ENCODE measurements around the gene MARCHF9. TPM values are rescaled to one million over a fixed set of nuclear protein-coding genes. Genes with fewer than 3 reads are reported as not detected.

MARCHF9 gene
- total RNA-seq, 1 donor from 2014 or later = 3.0 TPM

DNA sequence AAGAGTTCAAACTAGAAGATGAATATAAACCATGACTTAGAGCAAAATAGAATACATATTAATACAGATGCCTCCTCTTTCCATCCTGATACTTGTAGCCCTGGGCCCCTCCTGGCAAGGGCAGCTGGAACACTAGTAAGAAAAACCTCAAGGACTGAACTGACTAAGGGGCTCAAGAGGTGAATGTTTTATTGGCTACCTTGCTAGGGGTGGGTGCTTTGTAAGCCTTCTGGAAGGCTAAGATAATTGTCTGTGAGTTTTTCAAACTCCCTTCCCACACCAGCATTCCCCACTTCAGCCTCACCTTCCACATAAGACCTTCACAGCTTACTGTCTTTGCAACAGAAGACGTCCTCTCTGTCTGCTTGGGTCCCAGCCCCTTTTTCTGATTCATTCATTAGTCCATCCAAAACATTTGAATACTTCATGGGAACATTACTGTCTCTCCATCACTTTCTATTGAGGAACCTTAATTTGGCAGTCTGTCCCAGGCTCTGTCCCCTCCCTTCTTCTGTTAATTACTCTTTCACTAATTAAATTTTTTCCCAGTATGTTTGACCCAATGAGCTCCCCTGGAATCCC is 1.1 kb upstream of the MARCHF9 start:
- DNase-seq (ENCODE audit: low read depth in 2 of 2) = no peak

DNA sequence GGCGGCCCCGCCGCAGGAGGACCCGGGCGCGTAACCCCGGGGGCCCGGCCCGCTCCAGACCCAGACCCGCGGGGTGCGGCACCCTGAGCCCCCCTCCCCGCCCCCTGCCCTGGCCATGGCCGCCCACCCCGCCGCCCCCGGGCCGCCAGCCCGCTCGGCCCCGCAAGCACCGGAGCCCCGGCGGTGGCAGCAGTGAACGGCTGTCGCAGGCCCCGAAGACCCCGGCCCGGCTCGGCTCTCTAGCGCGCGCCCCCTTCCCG is 221 bp downstream of the MARCHF9 start:
- no peak for DNase-seq (ENCODE audit: low read depth in 2 of 2)

DNA sequence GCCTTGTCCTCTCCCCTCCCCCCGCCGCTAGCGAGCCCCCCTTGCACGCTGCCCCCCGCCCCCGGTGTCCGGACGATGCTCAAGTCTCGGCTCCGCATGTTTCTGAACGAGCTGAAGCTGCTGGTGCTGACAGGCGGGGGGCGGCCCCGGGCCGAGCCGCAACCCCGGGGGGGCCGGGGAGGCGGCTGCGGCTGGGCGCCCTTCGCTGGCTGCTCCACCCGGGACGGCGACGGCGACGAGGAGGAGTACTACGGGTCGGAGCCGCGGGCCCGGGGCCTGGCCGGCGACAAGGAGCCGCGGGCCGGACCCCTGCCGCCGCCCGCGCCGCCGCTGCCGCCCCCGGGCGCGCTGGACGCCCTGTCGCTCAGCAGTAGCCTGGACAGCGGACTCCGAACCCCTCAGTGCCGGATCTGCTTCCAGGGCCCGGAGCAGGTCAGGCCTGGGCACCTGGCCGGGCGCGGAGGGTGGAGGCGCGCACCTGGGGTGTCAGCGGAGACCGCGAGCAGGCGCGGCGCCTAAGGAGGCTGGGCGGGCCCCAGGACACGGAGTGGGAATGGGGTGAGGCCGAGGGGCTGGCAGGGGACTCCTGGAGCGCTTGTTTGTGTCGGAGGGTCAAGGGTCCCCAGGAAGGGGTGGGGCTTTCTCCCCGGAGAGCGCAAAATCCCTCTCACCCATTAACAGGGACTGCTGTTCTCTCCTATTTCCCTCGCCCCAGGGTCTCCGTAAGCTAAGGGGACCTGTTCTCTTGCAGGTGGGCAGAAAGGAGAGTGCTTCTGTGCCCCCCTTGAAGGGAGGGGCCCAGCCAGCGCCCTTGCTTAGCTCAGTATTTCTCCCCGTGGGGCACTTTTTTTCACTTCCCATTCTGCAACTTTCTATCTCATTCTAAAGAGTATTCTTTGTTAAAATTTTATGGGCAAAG is 810 bp downstream of the MARCHF9 start:
- DNase-seq (ENCODE audit: low read depth in 2 of 2) = no peak

DNA sequence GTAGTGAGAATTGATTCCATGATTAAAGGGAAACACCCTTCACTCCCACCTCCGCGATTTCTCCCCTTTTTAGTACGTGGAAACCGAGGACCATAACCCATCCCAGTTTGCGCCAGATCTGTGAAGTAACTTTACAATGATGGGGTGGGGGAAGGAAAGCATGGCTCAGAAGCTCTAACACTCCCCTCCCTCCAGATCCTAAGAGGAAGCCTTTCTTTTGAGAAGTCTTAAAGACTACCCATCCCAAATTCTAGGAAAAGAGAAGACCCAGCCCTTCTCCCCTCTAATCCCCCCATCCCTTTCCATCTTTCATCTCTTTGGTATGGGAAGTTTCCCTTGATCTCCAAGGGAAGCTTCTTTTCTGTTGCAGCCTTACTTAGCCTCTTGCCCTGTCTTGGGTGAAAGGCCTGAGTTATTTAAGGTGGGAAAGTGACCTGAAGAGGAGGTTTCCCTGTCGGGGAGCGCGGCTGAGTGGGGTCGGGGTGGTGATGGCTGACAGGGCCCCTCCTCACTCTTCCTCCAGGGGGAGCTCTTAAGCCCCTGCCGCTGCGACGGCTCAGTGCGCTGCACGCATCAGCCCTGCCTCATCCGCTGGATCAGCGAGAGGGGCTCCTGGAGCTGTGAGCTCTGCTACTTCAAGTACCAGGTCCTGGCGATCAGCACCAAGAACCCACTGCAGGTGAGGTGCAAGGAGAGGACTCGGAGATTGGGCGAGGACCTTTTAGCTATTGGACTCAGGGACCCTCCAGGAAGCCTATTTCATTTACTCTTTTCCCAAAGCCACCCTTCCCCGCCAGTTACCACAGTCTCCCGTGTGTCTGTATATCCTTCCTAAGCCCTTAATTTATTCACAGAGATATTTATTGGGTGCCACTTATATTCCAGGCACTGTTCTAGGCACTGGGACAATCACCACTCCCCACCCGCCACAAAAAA is 1.8 kb downstream of the MARCHF9 start:
- peak in 1 of 2 donors; percentile 45 for DNase-seq (ENCODE audit: low read depth in 2 of 2)

DNA sequence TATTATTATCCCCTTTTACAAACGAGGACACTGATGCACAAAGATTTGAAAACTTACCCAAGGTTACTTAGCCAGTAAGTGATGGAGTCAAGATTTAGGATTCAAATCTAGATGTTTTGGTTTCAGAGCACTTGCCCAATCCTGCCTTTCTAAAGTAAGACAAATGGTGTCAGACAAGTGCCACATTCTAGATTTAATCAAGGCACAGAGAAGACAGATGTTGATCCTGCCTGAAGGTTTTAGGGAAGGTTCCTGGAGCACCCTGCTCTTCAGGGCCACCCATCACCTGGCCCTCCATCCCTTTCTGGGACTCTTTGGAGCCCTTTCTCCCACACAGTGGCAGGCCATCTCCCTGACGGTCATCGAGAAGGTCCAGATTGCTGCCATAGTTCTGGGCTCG is 2.9 kb downstream of the MARCHF9 start:
- DNase-seq (ENCODE audit: low read depth in 2 of 2) = no peak

DNA sequence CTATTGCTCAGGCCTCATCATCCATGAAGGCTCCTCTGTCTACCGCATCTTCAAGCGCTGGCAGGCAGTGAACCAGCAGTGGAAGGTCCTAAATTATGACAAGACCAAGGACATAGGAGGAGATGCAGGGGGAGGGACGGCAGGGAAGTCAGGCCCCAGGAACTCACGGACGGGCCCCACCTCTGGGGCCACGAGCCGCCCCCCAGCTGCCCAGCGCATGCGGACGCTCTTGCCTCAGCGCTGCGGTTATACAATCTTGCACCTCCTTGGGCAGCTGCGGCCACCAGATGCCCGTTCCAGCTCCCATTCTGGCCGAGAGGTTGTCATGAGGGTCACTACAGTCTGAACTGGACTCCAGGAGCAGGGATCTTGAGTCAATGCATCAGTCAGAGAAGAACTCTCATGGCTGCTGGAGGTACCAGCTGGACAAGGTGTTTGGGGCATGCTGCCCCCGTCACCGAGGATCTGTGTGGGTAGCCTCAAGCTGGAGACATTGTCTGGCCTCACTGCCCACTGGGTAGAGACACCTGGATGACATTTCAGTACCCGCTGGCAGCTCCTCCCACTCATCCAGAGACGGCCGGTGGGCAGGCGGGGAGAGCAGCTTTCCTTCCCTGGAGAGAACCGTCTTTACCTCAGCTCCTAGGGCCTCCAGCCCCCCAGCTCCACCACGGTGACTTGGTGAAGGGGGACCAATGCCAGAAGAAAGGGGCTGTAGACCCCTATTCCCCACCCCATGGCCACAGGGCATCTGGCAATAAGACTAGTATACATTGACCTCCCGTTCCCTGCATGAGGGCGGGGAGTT is 3.9 kb downstream of the MARCHF9 start:
- no peak for DNase-seq (ENCODE audit: low read depth in 2 of 2)

DNA sequence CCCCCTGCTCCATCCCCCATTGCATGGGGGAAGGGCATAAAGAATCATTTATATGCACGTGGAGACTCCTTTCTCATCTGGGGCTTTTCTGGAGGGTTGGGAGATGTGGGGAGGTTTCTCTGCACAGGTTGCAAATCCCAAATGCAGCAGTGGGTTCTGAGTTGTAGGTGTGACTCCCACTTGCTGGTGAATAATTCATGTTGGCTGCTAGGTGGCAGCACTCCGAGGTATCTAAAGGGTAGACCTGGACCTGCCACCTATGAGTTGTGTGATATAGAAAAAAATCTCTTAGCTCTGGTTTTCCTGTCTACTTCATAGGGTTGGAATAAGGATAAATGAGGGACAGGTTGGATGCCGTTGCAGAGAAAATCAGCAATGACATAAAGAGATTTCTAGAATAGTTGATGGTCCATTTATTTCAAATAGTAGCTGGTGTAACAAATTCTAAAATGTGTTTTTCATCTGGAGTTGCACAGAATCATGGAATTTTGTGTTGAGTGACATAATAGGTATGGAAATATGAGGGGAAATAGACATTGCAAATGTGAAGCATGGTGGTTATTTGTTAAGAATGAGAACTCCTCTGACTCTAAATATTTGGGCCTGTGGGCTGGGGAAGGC is 4.6 kb downstream of the MARCHF9 start:
- DNase-seq (ENCODE audit: low read depth in 2 of 2) = peak in 1 of 2 donors; percentile 45

DNA sequence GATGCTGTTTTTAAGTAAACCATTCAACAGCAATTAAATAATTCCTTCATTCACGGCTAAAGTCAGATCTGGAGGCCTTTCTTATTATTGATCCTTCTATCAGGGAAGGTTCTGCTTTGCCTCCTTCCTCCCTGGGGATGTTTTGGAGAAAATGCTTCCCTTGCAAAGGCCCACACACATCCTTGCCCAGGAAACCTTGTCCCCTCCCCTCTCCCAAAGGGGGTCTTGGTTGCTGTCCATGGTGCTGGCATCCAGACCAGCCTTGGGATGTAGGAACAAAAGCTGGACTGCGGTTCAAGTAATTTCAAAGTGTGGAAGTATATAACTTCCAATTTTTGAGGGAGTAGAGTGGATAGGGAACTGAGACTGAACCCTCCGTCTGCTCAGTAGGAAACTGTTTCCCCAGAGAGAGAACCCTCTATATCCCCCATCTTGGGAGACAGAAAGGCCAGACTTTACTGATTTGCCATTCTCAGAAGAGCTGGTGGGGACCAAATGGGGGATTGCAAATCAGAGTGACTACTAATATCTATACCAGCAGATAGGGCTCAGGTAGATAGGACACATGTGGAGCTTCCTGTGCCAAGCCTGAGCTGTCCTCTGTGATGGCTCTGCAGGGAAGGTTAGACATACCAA is 5.6 kb downstream of the MARCHF9 start:
- DNase-seq (ENCODE audit: low read depth in 2 of 2) = no peak

DNA sequence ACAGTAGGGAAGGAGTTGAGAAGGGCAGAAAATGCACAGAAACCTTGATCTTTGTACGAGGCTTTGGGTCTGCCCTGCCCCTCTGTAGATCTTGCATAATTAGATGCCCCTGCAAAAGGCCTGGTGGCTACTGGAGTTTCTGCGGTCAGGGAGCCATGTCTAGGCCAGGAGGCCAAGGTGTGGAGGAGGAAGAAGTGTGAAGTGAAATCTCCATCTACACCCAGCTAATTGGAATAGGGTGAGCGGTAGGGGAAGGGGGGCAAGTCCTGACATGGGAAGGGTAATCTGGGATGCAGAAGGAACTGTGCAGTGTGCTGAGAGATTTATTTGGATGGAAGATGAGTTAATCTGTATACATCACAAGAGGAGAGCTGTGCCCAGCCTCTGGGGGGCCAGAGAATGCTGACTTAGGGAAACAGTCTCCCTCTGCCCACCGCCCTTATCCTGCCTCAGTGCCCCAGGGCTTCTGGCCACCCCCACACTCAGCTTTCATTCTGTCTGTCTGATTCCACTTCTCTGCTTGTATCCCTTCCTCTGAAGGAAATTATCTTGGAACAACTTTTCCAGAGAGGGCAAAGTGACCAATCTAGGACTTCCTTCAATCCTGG is 6.6 kb downstream of the MARCHF9 start:
- no peak for DNase-seq (ENCODE audit: low read depth in 2 of 2)

DNA sequence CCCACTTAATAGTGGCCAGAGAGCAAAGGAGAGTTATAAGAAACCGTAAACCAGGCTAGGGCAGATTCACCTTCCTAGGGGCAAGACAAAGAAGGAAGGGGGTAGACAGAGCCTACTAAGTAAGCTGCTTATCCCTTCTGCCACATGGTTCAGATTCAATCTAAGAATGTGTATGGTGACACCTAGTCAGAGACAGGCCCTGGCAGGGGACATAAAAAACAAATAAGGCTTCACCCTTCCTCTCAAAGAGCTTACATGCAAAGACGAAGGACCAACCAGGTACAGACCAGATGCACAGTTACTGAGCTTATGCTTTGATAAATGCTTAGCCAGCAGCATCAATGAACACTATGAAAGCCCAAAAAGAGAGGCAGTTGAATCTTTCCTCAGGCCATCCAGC is 7.6 kb downstream of the MARCHF9 start:
- no peak for DNase-seq (ENCODE audit: low read depth in 2 of 2)

DNA sequence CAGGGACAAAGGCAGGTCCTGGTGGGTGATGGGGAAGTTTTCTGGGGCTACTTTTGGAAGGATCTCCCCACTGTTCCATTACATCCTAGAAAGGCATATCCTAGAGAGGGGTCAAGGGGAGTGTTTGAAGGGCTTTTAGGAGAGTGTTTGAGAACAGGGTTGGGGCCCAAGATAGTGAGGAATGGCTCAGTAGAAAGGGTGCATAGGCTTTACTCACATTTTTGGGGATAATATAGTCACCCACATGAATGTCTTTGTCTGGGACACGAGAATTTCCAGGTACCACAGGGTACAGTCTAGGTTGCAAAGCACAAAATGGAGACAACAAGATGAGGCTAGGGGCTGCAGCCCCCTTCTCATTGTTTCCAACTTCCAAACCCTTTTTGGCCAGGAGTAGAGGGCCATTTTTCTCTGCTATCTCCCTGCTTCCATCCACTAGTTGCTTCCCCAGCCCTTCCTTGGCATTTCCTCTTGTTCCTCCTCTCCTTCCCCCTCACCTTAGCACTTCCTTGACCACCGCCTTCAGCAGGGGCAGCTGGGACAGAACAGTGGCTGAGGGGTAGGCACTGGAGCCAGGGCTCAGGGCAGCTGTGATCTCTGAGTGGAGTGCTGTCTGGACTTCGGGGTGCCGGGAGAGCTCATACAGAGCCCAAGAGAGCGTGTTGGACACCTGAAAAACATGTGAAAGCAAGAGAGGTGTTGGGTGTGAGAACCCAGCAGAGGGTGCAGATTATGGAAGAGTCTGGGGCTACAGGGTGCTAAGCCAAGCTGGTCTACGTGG is 9.2 kb downstream of the MARCHF9 start:
- no peak for DNase-seq (ENCODE audit: low read depth in 2 of 2)

DNA sequence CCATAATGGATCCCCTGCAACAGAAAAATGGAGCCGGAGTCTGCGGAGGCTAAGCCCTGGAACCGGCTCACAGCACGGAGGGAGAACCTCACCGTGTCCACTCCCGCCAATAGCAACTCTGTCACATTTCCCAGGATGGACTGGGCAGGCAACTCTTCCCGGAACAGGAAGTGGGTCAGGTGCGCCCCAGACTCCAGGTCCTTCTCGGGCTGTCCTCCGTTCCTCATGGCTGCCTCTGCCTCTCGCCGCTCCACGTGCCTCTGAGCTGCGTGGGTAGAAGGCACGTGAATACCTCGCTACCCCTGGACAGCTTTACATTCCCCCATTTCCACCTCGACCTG is 9.7 kb downstream of the MARCHF9 start:
- DNase-seq (ENCODE audit: low read depth in 2 of 2) = no peak

DNA sequence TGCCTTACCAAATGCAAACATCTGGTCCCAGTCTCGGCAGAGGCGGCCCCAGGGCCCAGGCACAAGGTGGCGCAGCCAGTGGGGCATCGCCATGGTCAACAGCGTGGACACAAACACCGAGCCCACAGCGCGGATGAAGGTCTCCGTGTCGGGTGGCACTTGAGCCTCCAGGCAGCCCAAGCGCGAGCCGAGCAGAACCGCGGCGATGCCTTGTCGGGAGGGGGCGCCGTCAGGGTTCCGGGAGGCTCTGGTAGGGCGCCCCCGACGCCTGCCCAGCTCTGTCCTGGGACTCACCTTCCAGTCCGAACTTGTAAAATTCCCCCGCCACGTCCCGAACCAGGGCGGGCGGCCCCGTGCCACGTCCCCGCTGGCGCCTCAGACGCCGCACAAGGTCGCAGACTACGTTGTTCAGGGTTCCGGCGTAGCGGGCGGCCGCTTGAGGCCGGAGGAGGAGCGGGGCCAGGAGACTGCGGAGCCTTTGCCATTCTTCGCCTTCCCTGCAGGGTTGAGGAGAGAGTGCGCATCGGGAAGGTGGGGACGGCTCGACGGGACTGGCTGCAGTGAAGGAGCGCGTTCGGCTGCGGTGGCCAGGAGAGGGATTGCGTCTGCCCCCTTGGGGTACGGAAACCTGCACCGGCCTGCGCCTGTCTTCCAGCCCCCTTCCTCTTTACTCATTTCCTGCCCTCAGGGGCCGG is 10.2 kb downstream of the MARCHF9 start:
- DNase-seq (ENCODE audit: low read depth in 2 of 2) = peak in 1 of 2 donors; percentile 42

DNA sequence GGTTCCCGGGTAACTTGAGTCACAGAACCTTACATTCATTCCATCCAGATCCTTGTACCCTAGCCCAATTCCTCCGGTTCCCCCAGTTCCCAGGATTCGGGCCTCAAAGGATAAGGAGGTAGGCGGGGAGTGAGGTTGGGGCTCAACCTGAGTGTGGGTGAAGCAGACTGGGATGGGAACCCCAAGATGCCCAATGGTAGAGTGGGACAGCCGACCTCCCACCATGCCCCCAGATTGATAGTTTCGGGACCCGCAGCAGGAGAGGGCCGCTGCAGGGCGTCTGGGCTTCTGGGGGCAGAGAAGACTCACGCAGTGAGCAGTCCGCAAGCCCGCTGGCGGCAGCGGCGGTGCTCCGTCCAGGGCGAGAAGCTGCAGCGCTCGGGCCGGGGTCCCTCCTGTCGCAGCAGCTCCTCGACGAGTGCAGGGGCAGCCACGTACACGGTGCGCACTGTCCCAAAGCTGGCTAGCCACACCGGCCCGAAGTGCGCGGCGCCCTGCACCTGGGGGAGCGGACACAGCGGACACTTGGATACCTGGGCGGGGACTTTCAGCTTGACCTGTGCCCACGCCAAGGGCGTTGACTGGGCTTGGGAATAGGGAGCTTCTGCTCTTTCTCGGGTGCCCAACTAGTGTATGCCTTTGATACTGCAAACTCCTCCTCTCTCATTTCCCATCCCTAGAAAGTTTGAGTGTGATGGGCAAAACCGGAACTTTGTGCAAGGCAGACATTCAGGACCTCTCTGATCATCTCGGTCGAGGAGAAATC is 11.0 kb downstream of the MARCHF9 start:
- no peak for DNase-seq (ENCODE audit: low read depth in 2 of 2)

DNA sequence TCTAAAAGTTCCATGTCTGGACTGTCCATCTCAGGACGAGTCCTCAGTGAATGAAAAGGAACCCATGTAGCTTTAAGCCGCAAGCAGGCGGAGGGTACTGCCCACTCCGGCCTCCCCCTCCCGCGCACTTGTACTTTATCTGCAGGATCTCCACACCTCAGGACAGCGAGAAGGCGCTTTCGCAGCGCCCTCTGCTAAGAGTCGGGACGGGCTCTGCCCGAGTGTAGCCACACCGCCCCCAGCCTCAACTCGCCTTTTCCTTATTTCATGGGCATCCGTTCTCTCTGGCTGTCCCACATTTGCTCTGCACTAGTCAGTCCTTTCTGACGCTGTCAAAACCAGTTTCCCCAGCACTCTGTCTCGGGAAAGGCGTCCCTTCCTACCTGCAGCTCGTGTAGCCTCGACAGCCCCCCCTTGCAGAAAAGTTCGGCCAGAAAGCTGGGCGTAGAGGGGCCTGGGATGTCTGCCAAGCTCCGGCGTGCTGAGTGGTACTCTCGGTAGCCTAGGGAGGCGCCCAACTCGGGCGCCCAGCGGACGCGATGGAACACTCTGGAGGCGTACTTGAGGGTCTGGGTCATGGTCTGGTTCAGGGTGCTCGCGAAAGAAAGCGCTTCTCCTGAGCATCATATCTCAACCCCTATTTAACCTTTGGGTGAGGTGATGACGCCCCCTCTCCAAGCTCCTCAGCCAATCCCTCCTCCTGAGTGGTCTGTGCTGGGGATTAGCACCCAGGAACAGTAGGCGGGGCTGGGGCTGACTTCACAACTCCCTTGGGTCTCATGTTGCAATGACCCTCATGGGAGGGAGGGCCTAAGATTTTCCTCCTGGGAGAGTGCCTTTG is 11.8 kb downstream of the MARCHF9 start, which contains the start of gene CYP27B1:
TSS of gene CYP27B1 (minus strand) at position 615 of the 841 bp plus-strand sequence. CDS start at position 578, 37 bp downstream.
- DNase-seq (ENCODE audit: low read depth in 2 of 2) = no peak

DNA sequence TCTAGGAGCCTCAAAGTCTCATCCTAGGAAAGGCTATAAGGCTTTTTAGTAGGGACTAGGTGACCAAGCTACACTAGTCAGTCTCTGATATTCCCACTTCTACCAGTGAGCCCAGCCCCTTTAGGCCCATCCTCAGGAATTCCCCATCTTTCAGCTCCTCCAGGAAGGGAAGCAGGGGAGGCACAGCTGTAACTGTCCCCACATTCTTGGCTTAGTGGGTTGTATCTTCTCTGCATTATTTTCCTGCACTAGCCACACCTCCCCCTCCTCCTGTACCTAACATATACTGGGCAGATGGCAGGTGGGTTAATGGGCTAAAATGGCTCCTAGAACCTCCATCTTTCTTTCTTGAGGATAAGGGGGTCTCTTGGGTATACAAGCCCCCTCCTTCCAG is 12.4 kb downstream of the MARCHF9 start:
- no peak for DNase-seq (ENCODE audit: low read depth in 2 of 2)

DNA sequence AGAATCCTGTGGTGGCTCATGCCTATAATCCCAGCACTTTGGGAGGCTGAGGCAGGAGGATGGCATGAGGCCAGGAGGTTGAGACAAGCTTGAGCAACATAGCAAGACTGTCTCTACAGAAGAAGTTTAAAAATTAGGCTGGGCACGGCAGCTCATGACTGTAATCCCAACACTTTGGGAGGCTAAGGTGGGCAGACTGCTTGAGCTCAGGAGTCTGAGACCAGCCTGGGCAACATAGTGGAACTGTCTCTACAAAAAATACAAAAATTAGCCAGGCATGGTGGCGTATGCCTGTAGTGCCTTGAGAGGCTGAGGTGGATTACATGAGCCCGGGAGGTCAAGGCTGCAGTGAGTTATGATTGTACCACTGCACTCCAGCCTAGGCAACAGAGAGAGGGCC is 13.0 kb downstream of the MARCHF9 start:
- DNase-seq (ENCODE audit: low read depth in 2 of 2) = no peak
